SK-N-SH (cell line): ENCODE measurements around the gene ITGB3BP. TPM values are rescaled to one million over a fixed set of nuclear protein-coding genes. Genes with fewer than 3 reads are reported as not detected.

ENCODE experiments used
- CTCF ChIA-PET: fragments of 300-600, 350-600 bp; formaldehyde crosslinking; extraction: SDS; loops from one replicate; lab custom pipeline; 2021; lab: Yijun Ruan, JAX
- POLR2A ChIA-PET: fragments of 350-600 bp; sonication (Branson Sonifier 250); formaldehyde crosslinking; extraction: SDS; loops from one replicate; lab custom pipeline; 2020; ENCODE audit warnings: antibody characterized with exemption, inconsistent platforms; lab: Yijun Ruan, JAX
- DNase-seq: peaks from one replicate; pipeline ENCODE4 v3.0.0; 2012
- H2AFZ ChIP-seq: fragments of 200-600 bp; sonication (generic); 2 replicates; pipeline ENCODE4 v1.8.1; 2016; ENCODE audit warnings: antibody characterized with exemption, mild to moderate bottlenecking, low read depth
- H3F3A ChIP-seq: fragments of 200-600 bp; sonication (generic); replicated peaks from 2 replicates; pipeline ENCODE3; 2016; ENCODE audit warnings: antibody characterized with exemption, mild to moderate bottlenecking; ENCODE audit not compliant: insufficient read depth
- H3K27ac ChIP-seq, 2 experiments: fragments of 200-500 bp in 1 of 2; fragments of 200-600 bp in 1 of 2; sonication (Bioruptor generic) in 1 of 2; sonication (generic), shearing (Covaris generic) in 1 of 2; 2 replicates each; pipeline versions ENCODE4 v1.5.1 to v1.6.1; 2014 to 2016; ENCODE audit warnings: low read depth in 2 of 2, inconsistent platforms in 1 of 2, low read length in 1 of 2, mild to moderate bottlenecking in 1 of 2, mixed read lengths in 1 of 2
- H3K27me3 ChIP-seq: fragments of 200-600 bp; sonication (generic), shearing (Covaris generic); 2 replicates; pipeline ENCODE4 v1.6.1; 2016; ENCODE audit warnings: mixed run types; ENCODE audit not compliant: insufficient read depth
- H3K36me3 ChIP-seq, 2 experiments: fragments of 200-500 bp in 1 of 2; fragments of 200-600 bp in 1 of 2; sonication (Bioruptor generic) in 1 of 2; sonication (generic) in 1 of 2; replicated peaks in 1 of 2; 2 replicates each; pipeline versions ENCODE3 to v1.5.1; 2014 to 2016; ENCODE audit warnings: low read length in 1 of 2, mild to moderate bottlenecking in 1 of 2; ENCODE audit not compliant: insufficient read depth in 2 of 2, control insufficient read depth in 1 of 2
- H3K4me1 ChIP-seq, 2 experiments: fragments of 200-500 bp in 1 of 2; fragments of 200-600 bp in 1 of 2; sonication (Bioruptor generic) in 1 of 2; sonication (generic), shearing (Covaris generic) in 1 of 2; 2 replicates each; pipeline versions ENCODE4 v1.5.1 to v1.6.1; 2014 to 2016; ENCODE audit warnings: low read depth in 1 of 2, low read length in 1 of 2, mixed run types in 1 of 2; ENCODE audit not compliant: insufficient read depth in 2 of 2, control insufficient read depth in 1 of 2
- H3K4me2 ChIP-seq: fragments of 200-600 bp; sonication (generic), shearing (Covaris generic); 2 replicates; pipeline ENCODE4 v1.6.1; 2017; ENCODE audit warnings: mixed run types
- H3K4me3 ChIP-seq, 2 experiments: fragments of 200-500 bp in 1 of 2; fragments of 200-600 bp in 1 of 2; sonication (Bioruptor generic) in 1 of 2; sonication (generic), shearing (Covaris generic) in 1 of 2; 2 replicates each; pipeline versions ENCODE4 v1.5.1 to v1.8.1; 2014 to 2016; ENCODE audit warnings: low read depth in 2 of 2, inconsistent platforms in 1 of 2, low read length in 1 of 2, mild to moderate bottlenecking in 1 of 2, mixed read lengths in 1 of 2, moderate library complexity in 1 of 2
- H3K79me2 ChIP-seq: fragments of 200-600 bp; sonication (generic); 2 replicates; pipeline ENCODE4 v1.8.1; 2017; ENCODE audit warnings: mild to moderate bottlenecking; ENCODE audit not compliant: insufficient read depth
- H3K9ac ChIP-seq: fragments of 200-600 bp; sonication (generic); 2 replicates; pipeline ENCODE4 v1.6.1; 2017; ENCODE audit warnings: mixed run types
- H3K9me2 ChIP-seq: fragments of 200-600 bp; sonication (generic); 2 replicates; pipeline ENCODE4 v1.6.1; 2017; ENCODE audit warnings: mixed run types
- H3K9me3 ChIP-seq: fragments of 200-600 bp; sonication (generic); 2 replicates; pipeline ENCODE4 v1.6.1; 2017; ENCODE audit warnings: mixed run types, mild to moderate bottlenecking, moderate library complexity
- H4K20me1 ChIP-seq: fragments of 200-600 bp; sonication (generic); 2 replicates; pipeline ENCODE4 v1.6.1; 2017; ENCODE audit warnings: mild to moderate bottlenecking, mixed run types; ENCODE audit not compliant: insufficient read depth
- CTCF ChIP-seq: fragments of 200-600 bp; sonication (generic); IDR thresholded peaks from 2 replicates; pipeline ENCODE4 v1.6.1; 2017; ENCODE audit warnings: antibody characterized with exemption, mild to moderate bottlenecking, moderate library complexity
- EZH2phosphoT487 ChIP-seq: fragments of 200-600 bp; sonication (generic); IDR thresholded peaks from 2 replicates; pipeline ENCODE4 v1.6.1; 2017; ENCODE audit warnings: low read depth, mixed run types, mild to moderate bottlenecking, antibody characterized with exemption, moderate library complexity, borderline replicate concordance
- FOXM1 ChIP-seq: IDR thresholded peaks from 2 replicates; pipeline ENCODE4 v1.4.0; 2012; ENCODE audit warnings: low read depth, mild to moderate bottlenecking
- GATA2 ChIP-seq: sonication (generic); formaldehyde crosslinking; IDR thresholded peaks from 2 replicates; pipeline ENCODE4 v1.5.0; 2020; ENCODE audit warnings: mild to moderate bottlenecking, missing genetic modification reagents
- IRF3 ChIP-seq: fragments of 150-350 bp; IDR thresholded peaks from 2 replicates; pipeline ENCODE4 v1.6.1; 2016; ENCODE audit warnings: mild to moderate bottlenecking, low read depth, low read length
- JUND ChIP-seq: IDR thresholded peaks from 2 replicates; pipeline ENCODE4 v1.4.0; 2012
- MAX ChIP-seq: IDR thresholded peaks from 2 replicates; pipeline ENCODE4 v1.4.0; 2012; ENCODE audit warnings: low read depth
- RAD21 ChIP-seq: IDR thresholded peaks from 2 replicates; pipeline ENCODE4 v1.6.1; 2012; ENCODE audit warnings: mild to moderate bottlenecking, low read length
- RCOR1 ChIP-seq: fragments of 150-350 bp; IDR thresholded peaks from 2 replicates; pipeline ENCODE4 v1.6.1; 2017; ENCODE audit warnings: antibody characterized with exemption, low read length
- SMC3 ChIP-seq: IDR thresholded peaks from 2 replicates; pipeline ENCODE4 v1.6.1; 2012; ENCODE audit warnings: low read depth, low read length, improper control_type of control experiment
- WGBS: methylation state at CpG from one replicate; pipeline ENCODE4 v1.1.6; 2017; ENCODE audit warnings: low lambda C conversion rate; 5-methylcytosine and 5-hydroxymethylcytosine counted together
- polyA plus RNA-seq, 3 experiments: library from polyadenylated mRNA; depleted of rRNA; stranded (reverse); fragments of >200 nt; gene quantifications; 2 replicates each; pipeline ENCODE4 v1.2.3, GENCODE V29; 2012

Gene ITGB3BP
- polyA plus RNA-seq, 1 of the 3 experiments (the other 2 are of a cell fraction) = 9.9 TPM

- H3K27me3 ChIP-seq = no peaks in the 10 kb centered on the region
- ChIA-PET CTCF (interaction anchor here (0.8 to 4.0 kb wide), 15 partner anchors 9 to 696 kb away, joined by 3 to 29 read pairs (median 4); no protein-coding TSS in a partner anchor), POLR2A (no interaction called here)
- no peak overlapping the region for H3K4me3 ChIP-seq
- no peak overlapping the region for H3K4me2 ChIP-seq
- H3F3A ChIP-seq = peaks cover 7% of the 10 kb centered on the region
- H3K9me3 ChIP-seq = no peaks in the 10 kb centered on the region
- TF ChIP-seq RAD21 = no peak
- TF ChIP-seq RCOR1 = no peak
- TF ChIP-seq FOXM1 = no peak
- TF ChIP-seq CTCF = no peak
- no peak for TF ChIP-seq JUND
- no peak for TF ChIP-seq GATA2 (CRISPR knock-in tag)
- H2AFZ ChIP-seq = no peak overlapping the region
- no peak for DNase-seq
- no peak overlapping the region for H3K27ac ChIP-seq
- H3K9ac ChIP-seq = no peak overlapping the region
- no peaks in the 10 kb centered on the region for H3K4me1 ChIP-seq
- 83% methylated on average over 2 of the region's 2 CpGs for WGBS
- peaks cover 30 to 35% of the 10 kb centered on the region in 2 experiments for H3K36me3 ChIP-seq
- no peaks in the 10 kb centered on the region for H4K20me1 ChIP-seq
- H3K79me2 ChIP-seq = no peaks in the 10 kb centered on the region
- H3K9me2 ChIP-seq = no peaks in the 10 kb centered on the region
Observed at GRCh38 chr1:63537006-63537405, 14.0 kb upstream of the ITGB3BP start.

GRCh38 chr1:63534406-63534805 lies 11.4 kb upstream of the ITGB3BP start:
- Histone ChIP-seq H3K27me3 (no peaks in the 10 kb centered on the region), H3K4me1 (no peaks in the 10 kb centered on the region), H3K9ac (no peak overlapping the region), H3K27ac (no peak overlapping the region), H3K36me3 (peaks cover 32 to 42% of the 10 kb centered on the region in 2 experiments), H3K9me2 (no peaks in the 10 kb centered on the region), H2AFZ (no peak overlapping the region), H4K20me1 (no peaks in the 10 kb centered on the region), H3K79me2 (no peaks in the 10 kb centered on the region), H3K4me2 (no peak overlapping the region), H3K9me3 (no peaks in the 10 kb centered on the region), H3K4me3 (no peak overlapping the region), H3F3A (peaks cover 7% of the 10 kb centered on the region)
- ChIA-PET CTCF (interaction anchor here (1.5 kb wide), 1 partner anchor 207 kb away, joined by 3 read pairs; no protein-coding TSS in a partner anchor), POLR2A (no interaction called here)
- TF ChIP-seq SMC3 (no peak), IRF3 (no peak), EZH2phosphoT487 (no peak), MAX (no peak)
- no peak for DNase-seq
